Activated T-cell treated with anti-CD3 and anti-CD28 coated beads, Interleukin-2, amount 50 U/mL, for 48 hours (primary cell): ENCODE results near the gene EME2.

Experiments used
- DNase-seq, 2 experiments: peaks; one replicate each; pipeline ENCODE4 v3.0.0-alpha.2; 2020

The EME2 gene

DNA sequence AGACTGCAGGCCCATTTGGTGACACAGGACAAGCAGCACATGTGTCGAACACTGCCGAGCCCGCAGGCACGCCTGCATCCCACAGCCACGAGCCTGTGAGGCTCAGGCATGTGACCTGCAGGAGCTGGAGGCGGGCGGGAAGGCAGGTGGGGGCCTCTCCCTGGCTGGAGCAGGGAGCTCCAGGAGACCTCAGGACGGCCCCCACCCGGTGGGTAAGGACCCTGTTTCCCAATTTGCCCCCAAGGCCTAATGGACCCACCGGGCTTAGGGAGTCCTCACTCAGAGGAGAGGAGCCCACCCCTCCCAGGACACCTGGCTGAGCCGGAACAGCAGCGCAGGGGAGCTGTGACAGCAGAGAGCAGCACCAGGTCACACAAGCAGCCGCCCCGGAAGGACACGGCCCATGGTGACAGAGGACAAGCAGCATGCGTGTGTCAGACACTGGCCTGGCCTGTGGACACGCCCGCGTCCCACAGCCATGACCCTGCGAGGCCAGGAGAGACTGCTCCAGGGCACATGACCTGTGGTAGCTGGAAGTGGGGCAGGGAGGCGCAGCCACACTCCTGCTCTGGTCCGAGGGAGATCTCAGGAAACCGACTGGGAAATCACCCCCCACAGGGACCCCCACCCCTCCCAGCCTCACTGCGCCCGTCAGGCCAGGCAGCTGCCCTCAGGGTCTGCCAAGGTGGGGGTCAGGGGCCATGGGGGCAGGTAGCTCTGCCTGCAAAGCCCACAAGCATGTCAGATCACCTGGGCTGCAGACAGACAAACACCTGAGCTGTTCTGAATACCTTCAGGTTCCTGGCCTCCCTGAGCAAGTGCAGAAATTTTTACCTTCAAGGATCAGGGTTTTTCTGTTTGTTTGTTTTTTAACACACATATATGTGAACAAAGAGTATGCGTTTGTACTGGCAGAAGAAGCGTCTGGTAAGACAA lies 7.4 kb downstream of the EME2 start:
- DNase-seq = no peak

DNA sequence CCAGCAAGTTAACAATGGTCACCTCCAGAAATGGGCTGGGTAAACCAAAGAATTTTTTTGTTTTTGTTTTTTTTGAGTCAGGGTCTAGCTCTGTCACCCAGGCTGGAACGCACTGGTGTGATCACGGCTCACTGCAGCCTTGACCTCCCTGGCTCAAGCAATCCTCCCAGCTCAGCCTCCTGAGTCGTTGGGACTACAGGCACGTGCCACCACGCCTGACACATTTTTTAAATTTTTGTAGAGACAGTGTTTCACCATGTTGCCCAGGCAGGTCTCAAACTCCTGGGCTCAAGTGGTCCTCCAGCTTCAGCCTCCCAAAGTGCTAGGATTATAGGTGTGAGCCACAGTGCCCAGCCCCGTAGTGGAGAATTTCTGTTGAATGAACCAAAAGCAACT lies 8.1 kb downstream of the EME2 start:
- no peak for DNase-seq

DNA sequence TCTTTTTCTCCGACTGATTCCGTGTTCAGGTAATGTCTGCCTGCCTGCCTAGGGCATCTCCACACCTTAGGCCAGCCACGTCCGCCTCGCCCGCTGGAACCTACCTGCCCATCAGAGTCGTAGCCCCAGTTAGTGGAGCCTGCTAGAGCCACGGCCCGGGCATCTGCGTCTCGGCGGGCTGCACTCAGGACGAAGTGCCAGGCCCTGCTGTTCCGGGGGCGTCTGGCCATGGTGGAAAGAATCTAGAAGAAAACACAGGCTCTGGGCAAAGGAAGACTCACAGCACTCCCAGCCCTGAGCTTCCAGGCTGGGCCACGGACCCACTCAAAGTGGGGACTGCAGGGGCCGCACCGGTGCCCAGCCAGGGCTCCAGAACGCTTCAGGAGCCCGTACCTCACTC lies 8.6 kb downstream of the EME2 start:
- DNase-seq = no peak

DNA sequence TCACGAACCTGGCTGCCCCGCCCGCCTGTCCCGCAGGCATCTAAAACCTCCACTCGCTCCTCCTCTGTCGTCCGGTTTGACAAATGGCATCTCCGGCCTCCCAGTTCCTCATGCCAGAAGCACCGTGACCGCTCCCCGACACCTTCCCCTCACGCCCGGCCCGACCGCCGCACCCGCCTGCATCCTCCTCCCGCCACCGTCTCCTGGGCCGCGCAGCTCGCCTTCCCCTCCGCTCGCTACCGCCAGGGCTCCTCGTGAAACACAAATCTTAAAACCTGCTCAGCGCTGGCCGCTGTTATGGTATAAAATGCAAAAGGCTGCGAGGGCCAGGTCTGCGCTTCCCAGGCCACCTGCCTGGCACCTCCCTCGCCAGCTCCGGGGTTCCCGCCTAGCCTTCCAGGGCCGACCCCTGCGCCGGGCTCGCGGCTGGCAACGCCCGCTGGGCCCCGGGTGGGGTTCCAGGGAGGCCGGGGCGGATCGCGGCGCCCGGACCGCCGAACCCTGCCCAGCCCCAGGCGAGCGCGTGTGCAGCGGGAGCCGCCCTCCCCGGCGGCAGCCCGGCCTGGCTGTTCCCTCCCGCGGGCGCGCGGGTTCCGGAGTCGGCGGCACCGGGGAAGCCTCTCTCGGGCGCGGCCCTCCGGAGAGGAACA lies 9.3 kb downstream of the EME2 start:
- DNase-seq = peak in 1 of 2 experiments; percentile 50

DNA sequence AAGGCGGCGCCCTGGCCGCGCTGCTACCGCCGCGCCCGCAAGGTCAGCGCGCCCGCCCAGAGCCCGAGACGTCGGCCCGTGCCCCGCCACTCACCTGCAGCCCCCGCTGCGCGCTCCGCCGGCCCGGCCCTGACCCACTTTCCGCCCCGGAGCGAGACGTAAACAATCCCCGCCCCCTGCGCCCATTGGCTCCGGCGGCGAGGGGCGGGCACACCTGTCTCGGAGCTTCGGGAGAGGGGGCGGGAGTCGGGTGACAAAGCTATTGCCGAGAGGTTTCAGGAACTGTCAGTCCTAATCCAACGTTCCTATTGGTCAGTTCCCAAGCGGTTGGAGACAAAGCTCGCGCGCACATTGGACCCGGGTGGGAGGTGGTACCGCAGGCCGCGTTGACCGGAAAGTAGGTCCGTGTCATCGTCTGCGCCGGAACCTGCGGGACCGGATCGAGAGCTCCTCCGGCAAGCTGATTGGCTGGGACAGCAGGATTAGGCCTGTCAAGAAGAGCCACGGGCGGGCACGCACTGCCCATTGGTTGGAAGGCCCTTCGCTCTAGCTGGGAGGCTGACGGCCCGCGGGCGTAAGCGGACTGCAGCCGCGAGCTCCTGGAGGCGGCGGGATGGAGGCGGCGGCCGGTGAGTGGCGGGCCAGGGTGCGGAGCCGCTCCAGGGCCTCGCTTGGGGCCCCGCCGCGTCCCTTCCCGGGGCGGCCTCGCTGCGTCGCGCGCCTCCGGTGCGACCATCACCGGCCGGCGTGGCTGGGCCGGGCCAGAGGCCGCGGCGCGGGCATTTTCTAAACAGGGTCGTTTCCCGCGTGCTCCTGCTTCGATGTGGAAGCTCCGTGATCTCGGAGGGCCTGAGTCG lies 10.0 kb downstream of the EME2 start, which contains the start of the genes NUBP2 and SPSB3:
Gene NUBP2 (plus strand): TSS at position 553 of the 857 bp plus-strand sequence. CDS start 61 bp downstream, at position 614.
Gene SPSB3 (minus strand): TSS at position 164 of the 857 bp plus-strand sequence. CDS start 1,088 bp downstream, outside the sequence.
- peak; percentile 97 to 98 for DNase-seq

DNA sequence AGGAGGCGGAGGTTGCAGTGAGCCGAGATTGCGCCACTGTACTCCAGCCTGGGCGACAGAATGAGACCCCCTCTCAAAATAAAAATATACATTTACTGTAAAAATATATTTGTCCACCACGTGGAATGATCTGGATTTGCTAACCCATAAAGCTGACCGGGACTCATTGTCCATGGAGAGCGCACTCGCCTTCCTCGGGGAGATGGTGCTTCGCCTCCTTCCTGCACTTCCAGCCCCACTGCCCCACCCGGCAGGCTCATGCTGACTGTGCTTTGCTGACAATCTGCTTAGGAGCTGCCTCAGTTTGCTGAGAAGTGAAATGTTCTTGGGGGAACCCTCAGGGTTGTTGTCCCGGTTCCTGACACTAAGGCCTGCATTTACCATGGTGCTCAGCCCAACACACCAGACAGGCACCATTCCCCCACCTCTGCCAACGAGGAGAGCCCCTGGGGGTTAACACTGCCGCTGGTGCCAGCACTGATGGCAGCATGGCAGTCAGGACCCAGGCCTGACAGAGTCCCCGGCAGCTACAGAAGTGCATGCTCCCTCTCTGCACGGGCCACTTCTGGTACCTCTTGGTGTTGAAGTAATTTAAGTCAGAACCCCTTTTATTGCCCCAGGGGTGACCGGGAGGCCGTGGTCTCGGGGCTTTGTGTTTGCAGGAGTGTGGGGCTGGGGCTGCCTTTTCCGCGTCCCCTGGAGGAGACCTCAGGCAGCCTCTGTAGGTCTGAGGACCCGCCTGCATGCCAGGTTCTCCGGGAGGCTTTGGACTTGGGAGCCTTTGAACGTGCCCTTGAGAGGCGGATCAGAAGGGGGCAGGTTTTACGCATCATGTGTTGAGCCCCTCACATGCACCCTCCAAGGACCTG lies 12.6 kb downstream of the EME2 start:
- no peak for DNase-seq

DNA sequence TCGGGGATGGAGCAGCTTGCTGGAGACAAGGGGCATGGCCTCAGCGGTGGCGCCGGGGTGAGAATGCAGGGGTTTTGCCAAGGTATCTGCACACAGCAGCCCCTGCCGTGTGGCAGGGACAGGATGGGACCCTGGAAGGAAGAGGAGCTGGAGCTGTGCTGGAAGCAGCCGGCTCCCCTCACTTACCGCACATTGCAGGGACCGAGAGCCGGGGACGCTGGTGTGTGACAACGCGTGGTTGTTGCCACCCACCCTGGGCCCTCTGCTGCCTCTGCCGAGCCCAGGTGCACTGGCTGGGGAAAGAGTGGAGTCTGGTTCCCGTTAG lies 13.2 kb downstream of the EME2 start:
- no peak for DNase-seq

DNA sequence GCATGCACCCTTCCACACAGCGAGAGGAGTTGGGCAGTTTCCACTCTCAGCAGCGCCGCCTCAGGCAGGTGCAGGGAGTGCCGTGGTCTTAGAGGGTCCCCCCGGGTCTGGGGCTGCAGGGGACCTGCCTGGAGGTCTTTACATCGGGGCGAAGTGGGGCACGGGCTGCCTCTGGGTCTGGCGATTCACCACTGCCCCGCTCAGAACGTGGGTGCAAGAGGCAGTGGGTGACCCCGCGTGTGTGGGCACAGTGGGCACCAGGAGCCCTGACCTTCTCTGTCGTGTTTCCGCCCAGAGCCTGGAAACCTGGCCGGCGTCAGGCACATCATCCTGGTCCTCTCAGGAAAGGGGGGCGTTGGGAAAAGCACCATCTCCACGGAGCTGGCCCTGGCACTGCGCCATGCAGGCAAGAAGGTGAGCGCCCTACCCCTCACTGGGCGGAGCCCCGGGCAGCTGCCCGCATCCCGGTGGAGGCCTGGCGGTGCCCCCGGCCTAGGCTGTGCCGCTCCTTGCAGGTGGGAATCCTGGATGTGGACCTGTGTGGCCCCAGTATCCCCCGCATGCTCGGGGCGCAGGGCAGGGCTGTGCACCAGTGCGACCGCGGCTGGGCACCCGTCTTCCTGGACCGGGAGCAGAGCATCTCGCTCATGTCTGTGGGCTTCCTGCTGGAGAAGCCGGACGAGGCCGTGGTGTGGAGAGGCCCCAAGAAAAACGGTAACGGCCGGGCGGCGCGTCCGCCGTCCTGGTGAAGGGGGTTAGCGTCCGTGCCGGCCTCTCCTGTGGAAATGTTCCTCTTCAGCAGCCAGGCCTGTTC lies 13.8 kb downstream of the EME2 start:
- no peak for DNase-seq

DNA sequence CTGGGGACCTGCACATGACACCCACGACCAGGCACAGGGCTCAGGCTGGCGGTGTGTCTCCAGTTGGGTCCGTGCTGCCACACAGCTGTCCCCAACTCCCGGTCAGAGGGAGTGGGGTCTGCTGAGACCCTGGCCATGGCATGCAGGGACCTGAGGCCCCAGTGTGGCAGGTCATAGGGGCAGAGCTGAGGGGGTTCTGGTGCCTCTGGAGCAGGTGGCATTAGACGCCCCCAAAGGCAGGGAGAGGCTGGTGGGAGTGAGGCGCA lies 14.4 kb downstream of the EME2 start:
- DNase-seq = no peak

DNA sequence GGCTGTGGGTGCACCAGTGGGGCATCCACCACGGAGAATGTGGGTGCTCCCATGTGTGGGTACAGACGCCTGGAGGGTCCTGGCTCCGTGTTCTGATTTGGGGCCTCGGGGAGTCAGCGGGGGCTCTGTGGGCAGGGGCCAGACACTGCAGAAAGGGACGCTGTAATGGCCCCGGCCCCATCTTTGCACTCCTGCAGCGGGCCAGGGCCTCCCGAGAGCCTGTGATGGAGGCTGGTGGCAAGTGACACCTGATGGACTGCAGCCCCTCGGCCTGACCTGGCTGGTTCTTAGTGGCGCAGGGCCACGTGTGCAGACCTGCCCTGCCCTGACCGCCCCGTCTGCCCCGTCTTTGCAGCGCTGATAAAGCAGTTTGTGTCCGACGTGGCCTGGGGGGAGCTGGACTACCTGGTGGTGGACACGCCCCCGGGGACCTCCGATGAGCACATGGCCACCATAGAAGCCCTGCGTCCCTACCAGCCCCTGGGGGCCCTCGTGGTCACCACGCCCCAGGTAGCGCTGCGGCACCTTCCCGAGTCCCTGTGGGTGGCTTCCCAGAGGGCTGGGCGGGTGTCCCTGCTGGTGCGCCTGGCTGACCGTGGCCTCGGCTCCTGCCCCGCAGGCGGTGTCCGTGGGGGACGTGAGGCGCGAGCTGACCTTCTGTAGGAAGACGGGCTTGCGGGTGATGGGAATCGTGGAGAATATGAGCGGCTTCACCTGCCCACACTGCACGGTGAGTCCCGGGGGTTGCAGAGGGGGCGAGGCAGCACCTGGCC lies 14.9 kb downstream of the EME2 start:
- DNase-seq = no peak

DNA sequence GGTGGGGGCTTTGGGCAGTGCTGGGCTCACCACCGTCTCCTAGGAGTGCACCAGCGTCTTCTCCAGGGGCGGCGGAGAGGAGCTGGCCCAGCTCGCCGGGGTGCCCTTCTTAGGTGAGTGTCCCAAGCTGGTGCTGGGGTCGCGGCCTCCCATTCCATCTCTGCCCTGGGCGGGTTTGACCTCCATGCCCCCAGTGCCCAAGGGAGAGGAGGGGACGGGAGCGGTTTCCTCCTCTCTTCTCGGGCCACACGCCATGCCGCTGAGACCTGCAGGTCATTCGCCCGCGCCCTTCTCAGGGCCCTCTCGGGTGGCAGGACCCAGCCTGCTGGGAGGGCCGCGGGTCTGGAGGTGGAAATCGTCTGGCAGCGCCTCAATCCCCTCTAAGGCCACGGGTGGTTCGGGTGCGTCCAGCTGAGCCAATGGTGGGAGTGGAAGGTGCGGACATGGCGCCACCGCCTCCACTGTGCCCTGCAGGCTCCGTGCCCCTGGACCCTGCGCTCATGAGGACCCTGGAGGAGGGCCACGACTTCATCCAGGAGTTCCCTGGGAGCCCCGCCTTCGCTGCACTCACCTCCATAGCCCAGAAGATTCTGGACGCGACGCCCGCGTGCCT lies 15.6 kb downstream of the EME2 start:
- no peak for DNase-seq

DNA sequence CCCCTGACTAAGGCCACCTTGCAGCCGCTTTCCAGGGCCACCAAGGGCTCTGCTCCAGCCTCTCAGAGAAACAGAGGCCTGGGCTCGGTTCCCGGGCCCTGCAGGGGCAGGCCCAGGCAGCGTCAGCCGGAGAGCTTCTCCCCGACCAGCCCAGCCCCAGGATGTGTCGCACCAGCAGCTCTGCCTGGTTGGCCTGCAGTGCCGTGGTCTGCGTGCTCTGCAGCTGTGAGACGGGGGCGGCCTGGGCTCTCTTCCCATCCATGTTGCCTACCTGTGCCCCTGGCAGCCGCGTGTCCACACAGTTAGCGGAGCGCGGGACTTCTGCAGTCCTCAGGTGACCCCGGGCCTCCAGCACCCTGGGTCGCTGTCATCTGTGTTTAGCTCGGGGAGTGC lies 16.1 kb downstream of the EME2 start:
- no peak for DNase-seq

DNA sequence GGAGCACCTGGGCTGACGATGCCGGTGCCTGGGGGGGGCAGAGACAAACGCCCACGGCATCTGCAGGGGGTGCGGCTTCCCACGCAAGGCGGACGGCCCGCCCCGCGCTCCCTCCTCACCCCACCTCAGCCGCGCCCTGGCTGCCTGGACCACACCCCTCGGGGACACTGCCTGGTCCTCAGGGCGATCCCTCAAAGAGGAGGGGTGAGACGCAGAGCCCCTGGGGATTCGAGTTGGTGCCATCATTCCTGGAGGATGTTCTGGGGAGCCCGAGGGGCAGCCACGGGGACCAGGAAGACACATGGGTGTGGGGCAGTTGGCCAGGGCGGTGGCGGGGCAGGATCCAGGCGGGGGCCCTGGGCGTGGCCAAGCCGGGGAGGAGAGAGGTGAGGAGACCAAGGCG lies 17.0 kb downstream of the EME2 start:
- no peak for DNase-seq

DNA sequence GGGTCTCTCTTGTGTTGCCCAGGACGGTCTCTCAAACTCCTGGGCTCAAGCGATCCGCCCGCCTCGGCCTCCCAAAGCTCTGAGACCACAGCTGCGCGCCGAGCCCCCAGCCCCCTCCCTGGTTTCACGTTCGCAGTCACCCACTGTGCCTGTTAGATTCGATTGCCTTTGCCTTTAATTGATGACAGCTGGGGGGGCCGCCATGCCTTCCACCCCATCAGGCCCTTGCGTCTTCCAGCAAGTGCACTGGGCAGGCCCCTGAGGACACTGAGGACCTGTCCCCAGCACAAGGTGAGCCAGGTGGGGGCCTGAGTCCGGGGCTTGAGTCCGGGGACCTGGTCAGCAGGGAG lies 17.6 kb downstream of the EME2 start:
- no peak for DNase-seq

DNA sequence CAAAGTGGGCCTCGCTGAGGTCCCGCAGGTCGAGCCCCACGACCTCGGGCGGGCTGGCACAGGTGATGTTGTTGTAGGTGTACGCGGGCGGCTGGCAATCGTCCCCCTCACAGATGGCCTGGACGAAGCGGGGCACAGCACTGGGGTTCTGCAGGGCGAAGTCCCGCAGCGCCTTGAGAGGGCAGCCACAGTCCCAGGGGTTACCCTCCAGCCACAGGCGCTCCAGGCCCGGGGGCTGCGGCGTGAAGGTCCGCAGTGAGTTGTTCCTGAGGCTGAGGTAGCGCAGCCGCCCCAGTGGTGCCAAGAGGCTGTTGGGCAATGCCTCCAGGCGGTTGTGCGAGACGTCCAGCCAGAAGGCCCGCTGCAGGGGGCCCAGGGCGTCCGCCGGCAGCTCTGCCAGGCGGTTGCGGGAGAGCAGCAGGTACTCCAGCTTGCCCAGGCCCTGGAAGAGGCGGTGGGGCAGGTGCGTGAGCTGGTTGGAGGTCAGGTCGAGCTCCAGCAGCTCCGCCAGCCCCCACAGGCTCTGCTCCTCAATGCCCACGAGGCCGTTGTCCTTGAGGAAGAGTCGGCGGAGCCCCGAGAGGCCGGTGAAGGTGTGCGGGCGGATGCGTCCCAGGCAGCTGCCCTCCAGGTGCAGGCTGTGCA lies 18.1 kb downstream of the EME2 start:
- no peak for DNase-seq

DNA sequence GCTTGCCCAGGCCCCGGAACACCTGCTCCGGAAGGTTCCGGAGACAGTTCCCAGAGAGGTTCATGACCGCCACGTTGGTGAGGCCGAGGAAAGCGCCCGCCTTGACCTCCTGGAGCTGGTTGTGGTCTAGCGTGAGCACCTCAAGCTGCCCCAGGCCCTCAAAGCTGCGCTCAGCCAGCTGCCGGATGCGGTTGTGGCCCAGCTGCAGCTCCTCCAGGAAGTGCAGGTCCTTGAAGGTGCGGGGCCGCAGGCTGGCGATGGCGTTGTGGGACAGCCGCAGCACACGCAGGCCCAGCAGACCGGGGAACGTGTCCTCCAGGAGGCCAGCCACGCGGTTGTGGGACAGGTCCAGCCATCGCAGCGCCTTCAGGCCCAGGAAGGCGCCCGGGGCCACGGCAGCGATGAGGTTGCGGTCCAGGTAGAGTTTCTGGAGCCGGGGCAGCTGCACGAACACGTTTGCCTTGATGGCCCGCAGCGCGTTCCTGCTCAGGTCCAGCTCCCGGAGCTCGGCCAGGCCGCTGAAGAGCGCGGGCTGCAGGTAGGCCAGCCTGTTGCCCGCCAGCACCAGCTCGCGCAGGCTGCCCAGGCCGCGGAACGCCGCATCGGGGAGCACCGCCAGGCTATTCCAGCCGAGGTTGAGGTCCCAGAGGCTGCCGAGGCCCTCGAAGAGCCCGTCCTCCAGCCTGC lies 18.8 kb downstream of the EME2 start:
- DNase-seq = no peak

DNA sequence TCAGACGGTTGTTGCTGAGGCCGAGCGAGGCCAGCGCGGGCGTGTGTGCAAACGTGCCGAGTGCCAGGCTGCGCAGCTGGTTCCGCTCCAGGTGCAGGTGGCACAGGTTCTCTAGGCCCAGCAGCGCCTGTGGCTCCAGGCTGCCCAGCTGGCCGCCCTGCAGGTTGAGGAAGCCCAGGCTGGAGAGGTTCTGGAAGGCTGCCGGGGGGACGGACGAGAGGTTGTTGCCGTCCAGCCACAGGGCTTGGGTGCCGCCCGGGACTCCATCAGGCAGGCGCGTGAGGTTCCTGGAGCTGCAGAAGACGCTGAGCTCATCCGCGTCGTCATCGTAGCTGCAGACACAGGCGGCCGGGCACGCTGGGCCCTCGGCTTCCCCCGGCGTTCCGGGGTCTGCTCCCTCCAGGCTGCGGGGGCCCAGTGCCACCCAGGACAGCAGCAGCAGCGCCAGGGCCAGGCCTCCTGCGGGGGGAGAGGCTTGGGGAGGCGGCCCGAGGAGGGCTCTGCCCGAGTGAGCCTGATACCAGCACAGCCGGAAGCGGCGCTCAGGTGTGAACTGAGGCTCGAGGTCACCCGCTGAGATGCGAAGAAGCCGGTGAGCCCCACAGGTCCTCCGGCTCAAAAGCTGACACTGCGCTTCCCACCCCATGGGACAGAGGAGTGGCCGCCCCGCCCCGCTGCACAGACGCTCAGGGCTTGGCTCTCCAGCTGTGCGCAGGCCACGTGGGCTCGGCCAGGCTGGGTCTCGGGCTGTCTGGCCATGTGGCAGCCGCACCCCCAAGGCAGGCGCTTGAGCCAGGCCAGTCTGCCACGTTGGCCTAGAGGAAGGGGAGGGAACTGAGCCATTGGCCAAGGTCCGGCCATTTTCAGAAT lies 19.6 kb downstream of the EME2 start:
- DNase-seq = no peak

DNA sequence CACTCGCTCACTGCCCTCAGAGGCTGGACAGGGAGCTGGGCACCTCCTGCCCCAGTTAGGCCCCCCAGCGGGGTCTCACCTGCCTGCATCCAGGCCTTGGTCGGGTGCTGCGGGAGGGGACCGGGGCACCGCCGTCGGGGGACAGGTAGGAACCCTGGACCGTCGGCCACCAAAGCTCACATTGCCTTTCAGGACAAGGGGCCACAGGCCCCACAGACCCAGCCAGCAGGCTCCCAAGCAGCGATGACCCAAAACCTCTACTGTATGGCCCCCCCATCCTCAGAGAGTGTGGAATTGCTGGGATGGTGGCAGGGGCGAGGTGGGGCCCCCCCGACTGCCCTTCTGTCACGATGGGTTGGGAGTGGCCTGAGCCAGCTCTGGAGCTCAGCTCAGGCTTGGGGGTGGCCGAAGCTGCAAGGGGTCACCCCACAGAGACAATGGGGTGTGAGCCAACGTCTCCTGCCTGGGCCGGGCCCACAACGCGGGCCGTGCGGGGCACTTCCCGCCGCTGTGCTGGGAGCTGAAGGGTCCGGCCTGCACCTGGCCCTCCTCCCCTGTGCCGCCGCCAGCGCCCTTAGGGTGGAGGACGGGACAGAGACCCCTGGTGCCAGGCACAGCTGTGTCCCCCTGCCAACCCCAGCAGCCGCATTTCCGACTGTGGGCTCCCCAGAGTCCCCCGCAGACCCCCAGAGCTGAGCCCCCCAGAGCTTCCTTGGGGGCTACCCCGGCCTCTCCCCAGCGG lies 20.4 kb downstream of the EME2 start:
- no peak for DNase-seq
